A549 (cell line): Measurements from ENCODE around the gene CDC73. TPM values are rescaled to one million over a fixed set of nuclear protein-coding genes. Genes with fewer than 3 reads are reported as not detected.

Source experiments
- ATAC-seq, 2 experiments: fragments of 200-7000 bp in 1 of 2; fragments of >200 bp in 1 of 2; cut with Nextera tagmentation in 1 of 2; cut with Tn5 transposase in 1 of 2; 3 replicates each; pipeline versions ENCODE4 v1.8.0 to v1.9.1; 2018 to 2020; ENCODE audit warnings: mild to moderate bottlenecking in 1 of 2, moderate library complexity in 1 of 2
- CTCF ChIA-PET: fragments of 300-600 bp; sonication (Branson Sonifier 250); formaldehyde crosslinking; extraction: SDS; loops from one replicate; lab custom pipeline; 2021; ENCODE audit warnings: antibody characterized with exemption, inconsistent platforms; lab: Yijun Ruan, JAX
- POLR2A ChIA-PET: fragments of 350-600 bp; formaldehyde crosslinking; extraction: SDS; loops from one replicate; lab custom pipeline; 2021; ENCODE audit warnings: antibody characterized with exemption, inconsistent platforms; lab: Yijun Ruan, JAX
- DNase-seq, 2 experiments: peaks; one replicate each; pipeline versions ENCODE4 v3.0.0 to v3.0.0-alpha.2; 2011 to 2016; ENCODE audit warnings: low read depth in 1 of 2, low spot score in 1 of 2
- FAIRE-seq: peaks from 2 replicates; lab custom pipeline; 2011; peaks lifted over from hg19 to GRCh38; lab: Jason Lieb, UNC
- H3K27ac ChIP-seq, 2 experiments: fragments of >200 bp; sonication (Bioruptor Twin); formaldehyde crosslinking; 3 replicates each; pipeline ENCODE4 v1.5.1; 2016 to 2017
- H3K4me1 ChIP-seq: fragments of >200 bp; sonication (Bioruptor Twin); formaldehyde crosslinking; 3 replicates; pipeline ENCODE4 v1.6.1; 2016
- H3K4me2 ChIP-seq: fragments of >200 bp; sonication (Bioruptor Twin); formaldehyde crosslinking; 3 replicates; pipeline ENCODE4 v1.6.1; 2016
- H3K4me3 ChIP-seq: fragments of >200 bp; sonication (Bioruptor Twin); formaldehyde crosslinking; 3 replicates; pipeline ENCODE4 v1.5.1; 2016
- H3K9me3 ChIP-seq: fragments of >200 bp; sonication (Bioruptor Twin); formaldehyde crosslinking; 3 replicates; pipeline ENCODE4 v1.6.1; 2016
- CTCF ChIP-seq: fragments of >200 bp; sonication (Bioruptor Twin); formaldehyde crosslinking; IDR thresholded peaks from 3 replicates; pipeline ENCODE4 v1.5.1; 2016
- HMGXB4 ChIP-seq: fragments of 250-450 bp; sonication (Bioruptor Pico); IDR thresholded peaks from 2 replicates; pipeline ENCODE4 v1.5.0; 2021; ENCODE audit warnings: mild to moderate bottlenecking, moderate library complexity, borderline replicate concordance
- KDM5A ChIP-seq: fragments of 200-600 bp; sonication (generic); IDR thresholded peaks from 2 replicates; pipeline ENCODE4 v1.6.1; 2016; ENCODE audit warnings: antibody characterized with exemption, mild to moderate bottlenecking
- NFE2L2 ChIP-seq: fragments of 150-350 bp; conservative IDR thresholded peaks from 2 replicates; pipeline ENCODE4 v1.6.1; 2014; ENCODE audit warnings: low read length
- RAD21 ChIP-seq, 2 experiments: fragments of >200 bp in 1 of 2; sonication (Bioruptor Twin) in 1 of 2; formaldehyde crosslinking in 1 of 2; IDR thresholded peaks in 1 of 2; conservative IDR thresholded peaks in 1 of 2; 2 replicates in 1 of 2; 3 replicates in 1 of 2; pipeline ENCODE4 v1.6.1; 2012 to 2018; ENCODE audit warnings: inconsistent platforms in 1 of 2
- RFX5 ChIP-seq: fragments of 450-650 bp; IDR thresholded peaks from 2 replicates; pipeline ENCODE4 v1.7.1; 2014; ENCODE audit warnings: antibody characterized with exemption, mild to moderate bottlenecking, moderate library complexity
- RNF2 ChIP-seq: fragments of 200-600 bp; sonication (generic); IDR thresholded peaks from 2 replicates; pipeline ENCODE4 v1.6.1; 2016; ENCODE audit warnings: low read depth, mild to moderate bottlenecking, antibody characterized with exemption, moderate library complexity, borderline replicate concordance
- SMC3 ChIP-seq: fragments of >200 bp; sonication (Bioruptor Twin); formaldehyde crosslinking; IDR thresholded peaks from 3 replicates; pipeline ENCODE4 v1.6.1; 2018; ENCODE audit warnings: inconsistent platforms
- TP53 ChIP-seq: fragments of 250-450 bp; sonication (Bioruptor Pico); IDR thresholded peaks from 2 replicates; pipeline ENCODE4 v1.5.0; 2021; ENCODE audit warnings: mild to moderate bottlenecking, moderate library complexity
- ZC3H11A ChIP-seq: fragments of 450-650 bp; IDR thresholded peaks from 2 replicates; pipeline ENCODE4 v1.6.1; 2014; ENCODE audit warnings: antibody characterized with exemption, mild to moderate bottlenecking
- ZFP36 ChIP-seq: fragments of 450-650 bp; IDR thresholded peaks from 2 replicates; pipeline ENCODE4 v1.6.1; 2014; ENCODE audit warnings: borderline replicate concordance; ENCODE audit not compliant: partially characterized antibody
- WGBS: methylation state at CpG from one replicate; pipeline ENCODE4 v1.1.6; 2017; ENCODE audit errors: missing lambda C conversion rate; 5-methylcytosine and 5-hydroxymethylcytosine counted together
- polyA plus RNA-seq, 4 experiments: library from polyadenylated mRNA; depleted of rRNA in 3 of 4; stranded (reverse); fragments of >200 nt; fragmentation: RNase III in 1 of 4; extraction: RNeasy Plus Mini Kit Qiagen cat#74134 plus additional on column Dnase treatment in 1 of 4; gene quantifications; 2 replicates in 3 of 4; 3 replicates in 1 of 4; pipeline ENCODE4 v1.2.3, GENCODE V29; 2011 to 2017

Gene CDC73
- polyA plus RNA-seq, 2 of the 4 experiments (the other 2 are of a cell fraction), result 42.2 to 77.9 TPM

- Histone ChIP-seq H3K4me2 (no peak overlapping the region), H3K27ac (no peak overlapping the region), H3K4me3 (no peak overlapping the region), H3K4me1 (no peaks in the 10 kb centered on the region), H3K9me3 (no peaks in the 10 kb centered on the region)
- ChIA-PET CTCF (interaction anchor here (1.0 to 2.4 kb wide), 3 partner anchors 17 to 49 kb away, joined by 4 to 6 read pairs (median 5); no protein-coding TSS in a partner anchor), POLR2A (interaction anchor here (1.0 kb wide), 1 partner anchor 24 kb away, joined by 7 read pairs; no protein-coding TSS in a partner anchor)
- TF ChIP-seq ZFP36, result no peak
- ATAC-seq (no peak), DNase-seq (no peak), FAIRE-seq (no peak)
- 50% methylated on average over 2 of the region's 2 CpGs for WGBS
These were observed 20.6 kb downstream of the CDC73 start for GRCh38 chr1:193142409-193142808.

- TF ChIP-seq RNF2 (no peak), TP53 (CRISPR knock-in tag) (no peak), HMGXB4 (CRISPR knock-in tag) (no peak), NFE2L2 (no peak), RAD21 (conservative IDR thresholded peaks at IDR 0.05 in 1 of 2, IDR thresholded peaks at IDR 0.05 in 1 of 2) (peak; percentile 46 to 67), ZC3H11A (no peak), RFX5 (no peak), SMC3 (0 out of 3 replicates have a peak, but pooled peaks have one; percentile 32), CTCF (peak; percentile 58), KDM5A (no peak), ZFP36 (no peak)
- TF ChIP-seq, all 56 proteins: peak for 3
- no peak overlapping the region for H3K4me3 ChIP-seq
- 28% methylated on average over 1 of the region's 1 CpG for WGBS
- CTCF ChIA-PET, result interaction anchor here (0.8 to 2.4 kb wide), 5 partner anchors 10 to 50 kb away, joined by 3 to 6 read pairs (median 4); no protein-coding TSS in a partner anchor
- H3K4me1 ChIP-seq, result no peaks in the 10 kb centered on the region
- DNase-seq (no peak), FAIRE-seq (peak; percentile 74), ATAC-seq (peak in 1 of 2 experiments; percentile 51; a peak in 2 of 6 replicates)
- no peak overlapping the region for H3K4me2 ChIP-seq
- POLR2A ChIA-PET, result no interaction called here
- H3K9me3 ChIP-seq, result no peaks in the 10 kb centered on the region
- no peak overlapping the region for H3K27ac ChIP-seq
These were observed 21.5 kb downstream of the CDC73 start for GRCh38 chr1:193143285-193143684.

GRCh38 chr1:193144361-193144938 lies 22.6 kb downstream of the CDC73 start:
- TF ChIP-seq RNF2, result no peak
- ATAC-seq (no peak), FAIRE-seq (no peak), DNase-seq (no peak)
- Histone ChIP-seq H3K27ac (no peak overlapping the region), H3K9me3 (no peaks in the 10 kb centered on the region), H3K4me2 (no peak overlapping the region), H3K4me3 (no peak overlapping the region), H3K4me1 (no peaks in the 10 kb centered on the region)
- ChIA-PET POLR2A (no interaction called here), CTCF (interaction anchor here (2.4 kb wide), 1 partner anchor 42 kb away, joined by 6 read pairs; no protein-coding TSS in a partner anchor)
- WGBS, result 76% methylated on average over 5 of the region's 5 CpGs

GRCh38 chr1:193144999-193145398 lies 23.2 kb downstream of the CDC73 start:
- DNase-seq (no peak), ATAC-seq (no peak)
- WGBS, result 95% methylated on average over 1 of the region's 1 CpG

More at GRCh38 chr1:193144999-193145398, 23.2 kb downstream of the CDC73 start:
- no peak for FAIRE-seq
- TF ChIP-seq RAD21 (conservative IDR thresholded peaks at IDR 0.05 in 1 of 2, IDR thresholded peaks at IDR 0.05 in 1 of 2), result no peak
- TF ChIP-seq, all 56 proteins: peak for 0
- H3K4me2 ChIP-seq, result no peak overlapping the region
- H3K9me3 ChIP-seq, result no peaks in the 10 kb centered on the region
- CTCF ChIA-PET, result interaction anchor here (1.0 kb wide), 1 partner anchor 45 kb away, joined by 5 read pairs; no protein-coding TSS in a partner anchor
- no peak overlapping the region for H3K4me3 ChIP-seq
- no peaks in the 10 kb centered on the region for H3K4me1 ChIP-seq
- POLR2A ChIA-PET, result no interaction called here
- H3K27ac ChIP-seq, result no peak overlapping the region
